Measurements from ENCODE around the gene TUFT1. TPM values are rescaled to one million over a fixed set of nuclear protein-coding genes. Genes with fewer than 3 reads are reported as not detected.

TUFT1 gene
- total RNA-seq, 1 experiment from 2014 or later, result 7.9 TPM

- POLR2A ChIA-PET, result interaction anchor here (1.5 kb wide), 1 partner anchor 228 kb away, joined by 4 read pairs; the partner anchor contains the start of gene C2CD4D
- TF ChIP-seq GABPB1 (CRISPR knock-in tag; IDR thresholded peaks at IDR 0.05), result peak; percentile 57
- TF ChIP-seq IRF1 (CRISPR knock-in tag; IDR thresholded peaks at IDR 0.05), result no peak
- no peak overlapping the region for H3K27ac Mint-ChIP-seq
- peak overlapping the region; percentile 93 for H3K4me3 Mint-ChIP-seq
- CTCF ChIA-PET, result interaction anchor here (1.3 to 1.5 kb wide), 2 partner anchors 17 to 105 kb away, joined by 6 to 21 read pairs; partner anchors contain the start of gene CELF3
- H3K9me3 Mint-ChIP-seq, result no peaks in the 10 kb centered on the region
- 0 out of 2 replicates have a peak, but pooled peaks cover 2% of the 10 kb centered on the region for H3K36me3 Mint-ChIP-seq
- ATAC-seq (no peak), DNase-seq (ENCODE audit: low spot score) (no peak)
- peaks cover 22% of the 10 kb centered on the region for H3K4me1 Mint-ChIP-seq
- H3K27me3 Mint-ChIP-seq (ENCODE audit: low read depth), result peaks cover 5% of the 10 kb centered on the region; the same call in 1 of the 2 replicates
Observed at GRCh38 chr1:151611288-151611790, 71.2 kb downstream of the TUFT1 start.

DNA sequence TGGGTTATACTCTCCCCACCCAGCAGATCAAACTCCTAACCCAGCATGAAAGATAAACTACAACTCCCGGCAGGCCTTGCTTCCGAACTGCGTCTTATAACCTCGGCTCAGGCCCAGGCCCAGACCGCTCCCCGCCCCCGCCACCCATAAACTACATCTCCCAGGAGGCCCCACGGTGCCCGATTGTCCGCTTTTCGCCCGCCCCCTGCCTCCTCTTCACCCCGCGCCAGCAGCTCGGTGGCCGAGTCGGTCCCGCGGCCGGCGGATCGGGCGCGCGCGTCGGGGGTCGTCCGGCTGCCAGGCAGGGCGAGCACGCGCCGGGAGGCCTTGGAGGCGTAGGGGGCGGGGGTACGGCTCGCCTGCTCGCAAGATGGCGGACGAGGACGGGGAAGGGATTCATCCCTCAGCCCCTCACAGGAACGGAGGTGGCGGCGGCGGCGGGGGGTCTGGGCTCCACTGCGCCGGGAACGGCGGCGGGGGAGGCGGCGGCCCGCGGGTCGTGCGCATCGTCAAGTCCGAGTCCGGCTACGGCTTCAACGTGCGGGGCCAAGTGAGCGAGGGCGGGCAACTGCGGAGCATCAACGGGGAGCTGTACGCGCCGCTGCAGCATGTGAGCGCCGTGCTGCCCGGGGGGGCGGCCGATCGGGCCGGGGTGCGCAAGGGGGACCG lies 71.9 kb downstream of the TUFT1 start, which contains the start of gene SNX27:
TSS of gene SNX27 (plus strand) at position 219 of the 669 bp plus-strand sequence. CDS start at position 371, 152 bp downstream.
- Mint-ChIP-seq H3K4me1 (peaks cover 22% of the 10 kb centered on the region), H3K36me3 (0 out of 2 replicates have a peak, but pooled peaks cover 2% of the 10 kb centered on the region), H3K27ac (peak within 1 kb of the TSS; percentile 83), H3K27me3 (ENCODE audit: low read depth) (peaks cover 3% of the 10 kb centered on the region; the same call in 1 of the 2 replicates), H3K9me3 (no peaks in the 10 kb centered on the region), H3K4me3 (peak within 1 kb of the TSS; percentile 93)
- DNase-seq (ENCODE audit: low spot score), result peak; percentile 96
- ChIA-PET POLR2A (interaction anchor here (0.5 to 1.5 kb wide), 6 partner anchors 72 to 238 kb away, joined by 3 to 7 read pairs (median 4); partner anchors contain the start of genes C2CD4D and TUFT1), CTCF (interaction anchor here (0.5 to 1.5 kb wide), 6 partner anchors 18 to 253 kb away, joined by 3 to 21 read pairs (median 3); partner anchors contain the start of gene CELF3)
- peak; percentile 92 for ATAC-seq
- TF ChIP-seq, protein P1, sequence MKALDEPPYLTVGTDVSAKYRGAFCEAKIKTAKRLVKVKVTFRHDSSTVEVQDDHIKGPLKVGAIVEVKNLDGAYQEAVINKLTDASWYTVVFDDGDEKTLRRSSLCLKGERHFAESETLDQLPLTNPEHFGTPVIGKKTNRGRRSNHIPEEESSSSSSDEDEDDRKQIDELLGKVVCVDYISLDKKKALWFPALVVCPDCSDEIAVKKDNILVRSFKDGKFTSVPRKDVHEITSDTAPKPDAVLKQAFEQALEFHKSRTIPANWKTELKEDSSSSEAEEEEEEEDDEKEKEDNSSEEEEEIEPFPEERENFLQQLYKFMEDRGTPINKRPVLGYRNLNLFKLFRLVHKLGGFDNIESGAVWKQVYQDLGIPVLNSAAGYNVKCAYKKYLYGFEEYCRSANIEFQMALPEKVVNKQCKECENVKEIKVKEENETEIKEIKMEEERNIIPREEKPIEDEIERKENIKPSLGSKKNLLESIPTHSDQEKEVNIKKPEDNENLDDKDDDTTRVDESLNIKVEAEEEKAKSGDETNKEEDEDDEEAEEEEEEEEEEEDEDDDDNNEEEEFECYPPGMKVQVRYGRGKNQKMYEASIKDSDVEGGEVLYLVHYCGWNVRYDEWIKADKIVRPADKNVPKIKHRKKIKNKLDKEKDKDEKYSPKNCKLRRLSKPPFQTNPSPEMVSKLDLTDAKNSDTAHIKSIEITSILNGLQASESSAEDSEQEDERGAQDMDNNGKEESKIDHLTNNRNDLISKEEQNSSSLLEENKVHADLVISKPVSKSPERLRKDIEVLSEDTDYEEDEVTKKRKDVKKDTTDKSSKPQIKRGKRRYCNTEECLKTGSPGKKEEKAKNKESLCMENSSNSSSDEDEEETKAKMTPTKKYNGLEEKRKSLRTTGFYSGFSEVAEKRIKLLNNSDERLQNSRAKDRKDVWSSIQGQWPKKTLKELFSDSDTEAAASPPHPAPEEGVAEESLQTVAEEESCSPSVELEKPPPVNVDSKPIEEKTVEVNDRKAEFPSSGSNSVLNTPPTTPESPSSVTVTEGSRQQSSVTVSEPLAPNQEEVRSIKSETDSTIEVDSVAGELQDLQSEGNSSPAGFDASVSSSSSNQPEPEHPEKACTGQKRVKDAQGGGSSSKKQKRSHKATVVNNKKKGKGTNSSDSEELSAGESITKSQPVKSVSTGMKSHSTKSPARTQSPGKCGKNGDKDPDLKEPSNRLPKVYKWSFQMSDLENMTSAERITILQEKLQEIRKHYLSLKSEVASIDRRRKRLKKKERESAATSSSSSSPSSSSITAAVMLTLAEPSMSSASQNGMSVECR (CRISPR knock-in tag; IDR thresholded peaks at IDR 0.05; ENCODE audit: borderline replicate concordance), result no peak
- TF ChIP-seq, protein P2, sequence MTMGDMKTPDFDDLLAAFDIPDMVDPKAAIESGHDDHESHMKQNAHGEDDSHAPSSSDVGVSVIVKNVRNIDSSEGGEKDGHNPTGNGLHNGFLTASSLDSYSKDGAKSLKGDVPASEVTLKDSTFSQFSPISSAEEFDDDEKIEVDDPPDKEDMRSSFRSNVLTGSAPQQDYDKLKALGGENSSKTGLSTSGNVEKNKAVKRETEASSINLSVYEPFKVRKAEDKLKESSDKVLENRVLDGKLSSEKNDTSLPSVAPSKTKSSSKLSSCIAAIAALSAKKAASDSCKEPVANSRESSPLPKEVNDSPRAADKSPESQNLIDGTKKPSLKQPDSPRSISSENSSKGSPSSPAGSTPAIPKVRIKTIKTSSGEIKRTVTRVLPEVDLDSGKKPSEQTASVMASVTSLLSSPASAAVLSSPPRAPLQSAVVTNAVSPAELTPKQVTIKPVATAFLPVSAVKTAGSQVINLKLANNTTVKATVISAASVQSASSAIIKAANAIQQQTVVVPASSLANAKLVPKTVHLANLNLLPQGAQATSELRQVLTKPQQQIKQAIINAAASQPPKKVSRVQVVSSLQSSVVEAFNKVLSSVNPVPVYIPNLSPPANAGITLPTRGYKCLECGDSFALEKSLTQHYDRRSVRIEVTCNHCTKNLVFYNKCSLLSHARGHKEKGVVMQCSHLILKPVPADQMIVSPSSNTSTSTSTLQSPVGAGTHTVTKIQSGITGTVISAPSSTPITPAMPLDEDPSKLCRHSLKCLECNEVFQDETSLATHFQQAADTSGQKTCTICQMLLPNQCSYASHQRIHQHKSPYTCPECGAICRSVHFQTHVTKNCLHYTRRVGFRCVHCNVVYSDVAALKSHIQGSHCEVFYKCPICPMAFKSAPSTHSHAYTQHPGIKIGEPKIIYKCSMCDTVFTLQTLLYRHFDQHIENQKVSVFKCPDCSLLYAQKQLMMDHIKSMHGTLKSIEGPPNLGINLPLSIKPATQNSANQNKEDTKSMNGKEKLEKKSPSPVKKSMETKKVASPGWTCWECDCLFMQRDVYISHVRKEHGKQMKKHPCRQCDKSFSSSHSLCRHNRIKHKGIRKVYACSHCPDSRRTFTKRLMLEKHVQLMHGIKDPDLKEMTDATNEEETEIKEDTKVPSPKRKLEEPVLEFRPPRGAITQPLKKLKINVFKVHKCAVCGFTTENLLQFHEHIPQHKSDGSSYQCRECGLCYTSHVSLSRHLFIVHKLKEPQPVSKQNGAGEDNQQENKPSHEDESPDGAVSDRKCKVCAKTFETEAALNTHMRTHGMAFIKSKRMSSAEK (CRISPR knock-in tag; IDR thresholded peaks at IDR 0.05; ENCODE audit: borderline replicate concordance), result no peak
- TF ChIP-seq, protein P3, sequence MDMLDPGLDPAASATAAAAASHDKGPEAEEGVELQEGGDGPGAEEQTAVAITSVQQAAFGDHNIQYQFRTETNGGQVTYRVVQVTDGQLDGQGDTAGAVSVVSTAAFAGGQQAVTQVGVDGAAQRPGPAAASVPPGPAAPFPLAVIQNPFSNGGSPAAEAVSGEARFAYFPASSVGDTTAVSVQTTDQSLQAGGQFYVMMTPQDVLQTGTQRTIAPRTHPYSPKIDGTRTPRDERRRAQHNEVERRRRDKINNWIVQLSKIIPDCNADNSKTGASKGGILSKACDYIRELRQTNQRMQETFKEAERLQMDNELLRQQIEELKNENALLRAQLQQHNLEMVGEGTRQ (CRISPR knock-in tag; IDR thresholded peaks at IDR 0.05), result peak; percentile 27; the same call in 1 of the 2 replicates
- TF ChIP-seq FOXP1 (CRISPR knock-in tag; IDR thresholded peaks at IDR 0.05; ENCODE audit: borderline replicate concordance), result no peak
- TF ChIP-seq, protein P4, sequence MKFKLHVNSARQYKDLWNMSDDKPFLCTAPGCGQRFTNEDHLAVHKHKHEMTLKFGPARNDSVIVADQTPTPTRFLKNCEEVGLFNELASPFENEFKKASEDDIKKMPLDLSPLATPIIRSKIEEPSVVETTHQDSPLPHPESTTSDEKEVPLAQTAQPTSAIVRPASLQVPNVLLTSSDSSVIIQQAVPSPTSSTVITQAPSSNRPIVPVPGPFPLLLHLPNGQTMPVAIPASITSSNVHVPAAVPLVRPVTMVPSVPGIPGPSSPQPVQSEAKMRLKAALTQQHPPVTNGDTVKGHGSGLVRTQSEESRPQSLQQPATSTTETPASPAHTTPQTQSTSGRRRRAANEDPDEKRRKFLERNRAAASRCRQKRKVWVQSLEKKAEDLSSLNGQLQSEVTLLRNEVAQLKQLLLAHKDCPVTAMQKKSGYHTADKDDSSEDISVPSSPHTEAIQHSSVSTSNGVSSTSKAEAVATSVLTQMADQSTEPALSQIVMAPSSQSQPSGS (CRISPR knock-in tag; IDR thresholded peaks at IDR 0.05; ENCODE audit: borderline replicate concordance, low read depth), result no peak
- TF ChIP-seq KAT7 (CRISPR knock-in tag; IDR thresholded peaks at IDR 0.05; ENCODE audit: borderline replicate concordance), result peak; percentile 87; the same call in 1 of the 2 replicates
- no peak for TF ChIP-seq NFYB (CRISPR knock-in tag; conservative IDR thresholded peaks at IDR 0.05; ENCODE audit: low read depth)
- TF ChIP-seq SP1 (CRISPR knock-in tag; conservative IDR thresholded peaks at IDR 0.05), result peak; percentile 93
- no peak for TF ChIP-seq GABPB1 (CRISPR knock-in tag; IDR thresholded peaks at IDR 0.05)
- TF ChIP-seq, protein P5, sequence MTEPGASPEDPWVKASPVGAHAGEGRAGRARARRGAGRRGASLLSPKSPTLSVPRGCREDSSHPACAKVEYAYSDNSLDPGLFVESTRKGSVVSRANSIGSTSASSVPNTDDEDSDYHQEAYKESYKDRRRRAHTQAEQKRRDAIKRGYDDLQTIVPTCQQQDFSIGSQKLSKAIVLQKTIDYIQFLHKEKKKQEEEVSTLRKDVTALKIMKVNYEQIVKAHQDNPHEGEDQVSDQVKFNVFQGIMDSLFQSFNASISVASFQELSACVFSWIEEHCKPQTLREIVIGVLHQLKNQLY (CRISPR knock-in tag; IDR thresholded peaks at IDR 0.05), result no peak
- TF ChIP-seq ESRRA (CRISPR knock-in tag; IDR thresholded peaks at IDR 0.05; ENCODE audit: borderline replicate concordance), result no peak
- TF ChIP-seq GRHL2 (CRISPR knock-in tag; IDR thresholded peaks at IDR 0.05; ENCODE audit: insufficient replicate concordance, severe bottlenecking), result no peak
- TF ChIP-seq, protein P6, sequence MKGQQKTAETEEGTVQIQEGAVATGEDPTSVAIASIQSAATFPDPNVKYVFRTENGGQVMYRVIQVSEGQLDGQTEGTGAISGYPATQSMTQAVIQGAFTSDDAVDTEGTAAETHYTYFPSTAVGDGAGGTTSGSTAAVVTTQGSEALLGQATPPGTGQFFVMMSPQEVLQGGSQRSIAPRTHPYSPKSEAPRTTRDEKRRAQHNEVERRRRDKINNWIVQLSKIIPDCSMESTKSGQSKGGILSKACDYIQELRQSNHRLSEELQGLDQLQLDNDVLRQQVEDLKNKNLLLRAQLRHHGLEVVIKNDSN (CRISPR knock-in tag; IDR thresholded peaks at IDR 0.05), result no peak; the same call in none of the 2 replicates
- TF ChIP-seq JAZF1 (CRISPR knock-in tag; IDR thresholded peaks at IDR 0.05), result no peak
- no peak for TF ChIP-seq GTF2I (CRISPR knock-in tag; conservative IDR thresholded peaks at IDR 0.05)
- TF ChIP-seq TCF7 (CRISPR knock-in tag; IDR thresholded peaks at IDR 0.05; ENCODE audit: low read depth), result no peak
- no peak; the same call in 1 of the 2 replicates for TF ChIP-seq CREM (CRISPR knock-in tag; IDR thresholded peaks at IDR 0.05)
- no peak for TF ChIP-seq ZNF121 (CRISPR knock-in tag; IDR thresholded peaks at IDR 0.05)

Data from WTC11 (cell line).